Subcutaneous adipose tissue (tissue), 4 donors: ENCODE results near the gene CPNE8. TPM values are rescaled to one million over a fixed set of nuclear protein-coding genes. Genes with fewer than 3 reads are reported as not detected.

Source experiments
- total RNA-seq, 4 donors: library from RNA; depleted of rRNA; stranded (reverse); fragments of >200 nt; gene quantifications; one replicate each; pipeline ENCODE4 v1.1.0, GENCODE V29; 2016
- TF ChIP-seq, protein P1 (sequence below): fragments of 450-650 bp; IDR thresholded peaks from one replicate; pipeline ENCODE4 v1.5.1; 2016; ENCODE audit warnings: low read depth, mild to moderate bottlenecking, control low read depth, antibody characterized with exemption, moderate library complexity

The CPNE8 gene
- total RNA-seq, 4 donors from 2014 or later = 26.4 to 44.7 (median 37.7) TPM

DNA sequence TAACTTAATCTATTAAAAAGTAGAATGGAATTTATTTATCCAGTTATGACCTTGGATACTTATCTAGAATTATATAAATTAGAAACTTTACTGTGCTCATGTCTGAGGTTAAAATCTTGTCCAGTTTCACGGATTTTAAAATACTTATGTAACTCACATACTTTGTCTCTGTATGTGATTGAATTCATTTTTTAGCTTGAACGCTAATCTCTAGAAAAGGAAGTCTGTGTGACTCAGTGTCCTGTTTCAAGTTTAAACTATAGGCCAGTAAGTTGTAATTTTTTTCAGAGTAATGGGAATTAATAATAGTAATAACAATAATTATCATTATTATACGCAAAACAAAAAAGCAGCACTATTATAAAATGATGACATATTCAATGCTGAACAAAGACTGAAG is 168.6 kb downstream of the CPNE8 start:
- TF ChIP-seq, protein P1, sequence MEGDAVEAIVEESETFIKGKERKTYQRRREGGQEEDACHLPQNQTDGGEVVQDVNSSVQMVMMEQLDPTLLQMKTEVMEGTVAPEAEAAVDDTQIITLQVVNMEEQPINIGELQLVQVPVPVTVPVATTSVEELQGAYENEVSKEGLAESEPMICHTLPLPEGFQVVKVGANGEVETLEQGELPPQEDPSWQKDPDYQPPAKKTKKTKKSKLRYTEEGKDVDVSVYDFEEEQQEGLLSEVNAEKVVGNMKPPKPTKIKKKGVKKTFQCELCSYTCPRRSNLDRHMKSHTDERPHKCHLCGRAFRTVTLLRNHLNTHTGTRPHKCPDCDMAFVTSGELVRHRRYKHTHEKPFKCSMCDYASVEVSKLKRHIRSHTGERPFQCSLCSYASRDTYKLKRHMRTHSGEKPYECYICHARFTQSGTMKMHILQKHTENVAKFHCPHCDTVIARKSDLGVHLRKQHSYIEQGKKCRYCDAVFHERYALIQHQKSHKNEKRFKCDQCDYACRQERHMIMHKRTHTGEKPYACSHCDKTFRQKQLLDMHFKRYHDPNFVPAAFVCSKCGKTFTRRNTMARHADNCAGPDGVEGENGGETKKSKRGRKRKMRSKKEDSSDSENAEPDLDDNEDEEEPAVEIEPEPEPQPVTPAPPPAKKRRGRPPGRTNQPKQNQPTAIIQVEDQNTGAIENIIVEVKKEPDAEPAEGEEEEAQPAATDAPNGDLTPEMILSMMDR = no peak

GRCh38 chr12:38732761-38733160 is 172.6 kb downstream of the CPNE8 start:
- TF ChIP-seq, protein P1 = no peak

- TF ChIP-seq, protein P1 = no peak
Observed at GRCh38 chr12:38728894-38729293, 176.5 kb downstream of the CPNE8 start.

- TF ChIP-seq, protein P1 = no peak
Observed at GRCh38 chr12:38721611-38722252, 183.7 kb downstream of the CPNE8 start.

DNA sequence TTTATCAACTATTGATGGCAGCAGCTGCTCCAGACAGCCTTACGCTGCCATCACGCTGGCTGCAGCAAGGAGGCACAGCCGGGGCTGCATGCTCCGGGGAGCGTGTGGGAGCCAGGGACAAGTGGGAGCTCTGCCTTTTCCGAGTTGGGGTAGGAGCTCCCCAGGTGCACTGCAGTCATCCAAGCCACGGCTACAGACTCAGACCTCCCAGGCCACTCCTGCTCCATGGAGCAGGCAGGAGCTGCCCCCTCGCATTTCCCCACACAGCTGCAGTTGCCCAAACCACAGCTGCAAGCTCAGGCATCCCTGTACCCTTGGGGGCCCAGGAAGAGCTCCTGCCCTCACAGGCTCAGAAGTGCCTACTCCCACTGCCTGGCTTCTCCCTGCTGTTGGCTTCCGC is 184.7 kb downstream of the CPNE8 start:
- TF ChIP-seq, protein P1 = no peak

DNA sequence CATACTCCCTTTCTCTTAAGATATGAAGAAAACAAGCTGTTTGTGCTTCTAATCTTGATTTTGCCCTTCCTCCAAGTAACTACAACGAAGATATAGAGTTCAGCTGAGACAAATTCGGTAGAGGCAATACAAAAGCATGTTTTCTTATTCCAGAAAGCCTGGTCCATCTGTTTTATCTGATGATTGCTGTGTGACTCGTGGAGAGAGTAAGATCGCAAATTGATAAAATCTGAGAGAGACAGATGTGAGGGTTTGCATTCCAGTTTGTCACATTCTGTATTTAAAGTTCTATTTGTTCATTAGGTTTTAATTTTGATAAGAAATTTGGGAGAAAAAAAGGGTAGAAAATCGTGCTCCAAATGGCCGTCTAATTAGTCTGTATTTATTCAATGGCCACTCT is 192.1 kb downstream of the CPNE8 start:
- TF ChIP-seq, protein P1 = no peak

GRCh38 chr12:38711054-38711453 is 194.3 kb downstream of the CPNE8 start:
- TF ChIP-seq, protein P1 = no peak
